ENCODE results near the gene SMCO4. TPM values are rescaled to one million over a fixed set of nuclear protein-coding genes. Genes with fewer than 3 reads are reported as not detected.

SMCO4 gene
- total RNA-seq, 3 donors from 2014 or later (not counting 1 experiment from before 2014, with no cell fraction given), result 2.7 to 4.6 (median 3.6) TPM

DNA sequence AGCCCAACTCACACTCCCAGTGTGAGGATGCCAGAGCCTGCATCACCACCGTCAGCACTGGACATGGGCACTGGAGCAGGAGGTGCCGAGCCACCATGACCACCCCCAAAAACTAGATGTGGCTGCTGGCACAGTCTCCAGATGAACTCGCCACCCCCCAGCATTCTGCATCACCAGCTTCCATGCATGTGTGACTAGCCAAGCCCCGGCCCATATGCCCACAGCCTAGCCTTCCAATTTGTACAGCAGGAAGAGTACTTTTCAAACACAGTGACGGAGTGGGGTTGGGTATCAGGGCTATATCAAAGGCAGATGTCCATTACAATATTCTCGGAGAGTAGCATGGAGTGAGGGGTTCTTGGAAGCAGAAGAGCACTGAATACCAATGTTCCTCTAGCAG, 62.9 kb downstream of the SMCO4 start:
- DNase-seq, result no peak
- WGBS (ENCODE audit: insufficient coverage), result 98% methylated on average over 6 of the region's 6 CpGs
- Mint-ChIP-seq H3K9me3 (no peaks in the 10 kb centered on the region), H3K4me1 (no peaks in the 10 kb centered on the region), H3K27me3 (ENCODE audit: low read depth in 2 of 2) (no peaks in the 10 kb centered on the region), H3K27ac (no peak overlapping the region), H3K4me3 (no peak overlapping the region), H3K36me3 (no peaks in the 10 kb centered on the region)
- Histone ChIP-seq H3K27ac (ENCODE audit: low read length) (no peak overlapping the region), H3K9me3 (ENCODE audit: control insufficient read depth, insufficient read depth, low read length) (no peaks in the 10 kb centered on the region), H3K4me1 (ENCODE audit: control insufficient read depth, insufficient read depth, low read length) (no peaks in the 10 kb centered on the region), H3K4me3 (ENCODE audit: low read length) (no peak overlapping the region), H3K36me3 (ENCODE audit: control insufficient read depth, insufficient read depth, low read length) (no peaks in the 10 kb centered on the region), H3K27me3 (ENCODE audit: control insufficient read depth, insufficient read depth, low read length) (no peaks in the 10 kb centered on the region)
- no peak for ATAC-seq
- intact Hi-C loops (cut with micrococcal nuclease), result no loop called here
- TF ChIP-seq, protein P1, sequence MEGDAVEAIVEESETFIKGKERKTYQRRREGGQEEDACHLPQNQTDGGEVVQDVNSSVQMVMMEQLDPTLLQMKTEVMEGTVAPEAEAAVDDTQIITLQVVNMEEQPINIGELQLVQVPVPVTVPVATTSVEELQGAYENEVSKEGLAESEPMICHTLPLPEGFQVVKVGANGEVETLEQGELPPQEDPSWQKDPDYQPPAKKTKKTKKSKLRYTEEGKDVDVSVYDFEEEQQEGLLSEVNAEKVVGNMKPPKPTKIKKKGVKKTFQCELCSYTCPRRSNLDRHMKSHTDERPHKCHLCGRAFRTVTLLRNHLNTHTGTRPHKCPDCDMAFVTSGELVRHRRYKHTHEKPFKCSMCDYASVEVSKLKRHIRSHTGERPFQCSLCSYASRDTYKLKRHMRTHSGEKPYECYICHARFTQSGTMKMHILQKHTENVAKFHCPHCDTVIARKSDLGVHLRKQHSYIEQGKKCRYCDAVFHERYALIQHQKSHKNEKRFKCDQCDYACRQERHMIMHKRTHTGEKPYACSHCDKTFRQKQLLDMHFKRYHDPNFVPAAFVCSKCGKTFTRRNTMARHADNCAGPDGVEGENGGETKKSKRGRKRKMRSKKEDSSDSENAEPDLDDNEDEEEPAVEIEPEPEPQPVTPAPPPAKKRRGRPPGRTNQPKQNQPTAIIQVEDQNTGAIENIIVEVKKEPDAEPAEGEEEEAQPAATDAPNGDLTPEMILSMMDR (IDR thresholded peaks at IDR 0.05), result no peak

DNA sequence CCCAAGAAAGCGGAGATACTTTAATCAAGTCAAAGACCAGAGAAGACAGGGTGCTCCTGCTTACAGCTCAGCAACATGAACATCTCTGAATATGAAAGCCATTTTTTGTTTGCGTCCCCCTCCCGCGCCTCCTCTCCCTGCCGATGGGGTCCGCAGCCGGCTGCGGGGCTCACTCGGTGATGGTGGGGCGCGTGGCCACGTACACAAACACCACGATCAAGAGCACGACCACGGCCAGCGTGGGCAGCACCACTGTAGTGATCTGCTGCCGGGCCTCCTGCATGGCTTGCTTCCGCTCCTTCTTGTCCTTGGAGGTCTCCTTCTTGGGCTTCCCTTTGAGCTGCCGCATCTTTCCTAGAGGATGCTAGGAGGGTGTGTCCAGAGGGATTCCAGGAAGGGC, 64.3 kb downstream of the SMCO4 start:
- H3K27me3 Mint-ChIP-seq (ENCODE audit: low read depth in 2 of 2), result no peaks in the 10 kb centered on the region
- no peak overlapping the region for H3K4me3 Mint-ChIP-seq
- TF ChIP-seq, protein P1 (IDR thresholded peaks at IDR 0.05), result no peak
- Histone ChIP-seq H3K27ac (ENCODE audit: low read length) (no peak overlapping the region), H3K4me1 (ENCODE audit: control insufficient read depth, insufficient read depth, low read length) (no peaks in the 10 kb centered on the region), H3K36me3 (ENCODE audit: control insufficient read depth, insufficient read depth, low read length) (no peaks in the 10 kb centered on the region), H3K27me3 (ENCODE audit: control insufficient read depth, insufficient read depth, low read length) (no peaks in the 10 kb centered on the region), H3K9me3 (ENCODE audit: control insufficient read depth, insufficient read depth, low read length) (no peaks in the 10 kb centered on the region), H3K4me3 (ENCODE audit: low read length) (no peak overlapping the region)
- H3K27ac Mint-ChIP-seq, result no peak overlapping the region
- H3K9me3 Mint-ChIP-seq, result no peaks in the 10 kb centered on the region
- WGBS (ENCODE audit: insufficient coverage), result 92% methylated on average over 19 of the region's 19 CpGs
- no peaks in the 10 kb centered on the region for H3K4me1 Mint-ChIP-seq
- no peaks in the 10 kb centered on the region for H3K36me3 Mint-ChIP-seq
- ATAC-seq, result no peak
- no peak for DNase-seq
- intact Hi-C loops (cut with micrococcal nuclease), result no loop called here

DNA sequence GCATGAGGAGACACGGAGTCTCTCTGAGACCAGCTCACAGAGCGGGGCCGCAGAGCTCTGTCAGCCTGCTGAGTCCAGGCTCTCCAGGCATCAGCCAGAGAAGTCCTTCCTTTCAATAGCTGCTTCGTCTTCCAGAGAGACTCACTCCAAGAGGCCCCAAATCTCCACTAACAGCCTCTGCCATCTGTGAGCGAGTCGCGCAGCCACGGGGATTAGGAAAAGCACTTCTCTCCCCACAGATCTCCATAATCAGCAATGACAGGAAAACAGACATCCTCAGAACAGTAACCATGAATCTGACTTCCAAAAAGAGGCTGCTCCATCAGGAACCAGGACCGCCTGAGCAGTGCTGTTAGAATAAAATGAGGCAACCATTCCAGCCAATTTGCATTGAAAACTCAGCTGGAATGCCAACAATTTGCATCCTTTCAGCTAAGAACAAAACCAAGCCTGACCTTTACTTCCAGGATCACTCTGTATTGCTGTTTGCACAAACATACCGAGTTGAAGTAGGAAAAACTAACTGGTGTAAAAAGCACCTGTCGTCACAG, 65.4 kb downstream of the SMCO4 start:
- Mint-ChIP-seq H3K36me3 (no peaks in the 10 kb centered on the region), H3K4me3 (no peak overlapping the region), H3K4me1 (no peaks in the 10 kb centered on the region), H3K27me3 (ENCODE audit: low read depth in 2 of 2) (no peaks in the 10 kb centered on the region), H3K27ac (no peak overlapping the region), H3K9me3 (no peaks in the 10 kb centered on the region)
- ATAC-seq (no peak), DNase-seq (no peak)
- 98% methylated on average over 11 of the region's 11 CpGs for WGBS (ENCODE audit: insufficient coverage)
- Histone ChIP-seq H3K4me1 (ENCODE audit: control insufficient read depth, insufficient read depth, low read length) (no peaks in the 10 kb centered on the region), H3K36me3 (ENCODE audit: control insufficient read depth, insufficient read depth, low read length) (no peaks in the 10 kb centered on the region), H3K27ac (ENCODE audit: low read length) (no peak overlapping the region), H3K9me3 (ENCODE audit: control insufficient read depth, insufficient read depth, low read length) (no peaks in the 10 kb centered on the region), H3K27me3 (ENCODE audit: control insufficient read depth, insufficient read depth, low read length) (no peaks in the 10 kb centered on the region), H3K4me3 (ENCODE audit: low read length) (no peak overlapping the region)
- intact Hi-C loops (cut with micrococcal nuclease), result no loop called here
- TF ChIP-seq, protein P1 (IDR thresholded peaks at IDR 0.05), result no peak

DNA sequence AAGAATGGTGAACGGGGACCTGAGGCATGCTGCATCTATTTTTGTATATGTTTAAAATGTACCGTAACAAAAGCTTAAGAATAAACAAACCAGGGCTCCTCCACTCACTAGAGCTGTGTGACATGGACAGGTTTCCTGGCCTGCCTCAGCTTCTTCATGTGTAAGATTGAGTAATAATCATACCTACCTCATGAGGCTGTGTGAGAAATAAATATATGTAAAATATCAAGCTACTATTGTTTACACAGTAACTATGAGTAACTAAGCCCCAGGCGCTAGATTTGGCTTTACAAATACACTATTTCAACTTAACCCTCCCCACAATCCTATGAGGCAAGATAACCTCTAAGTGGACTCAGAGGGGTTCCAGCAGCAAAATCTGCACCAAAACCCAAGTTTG, 66.4 kb downstream of the SMCO4 start:
- intact Hi-C loops (cut with micrococcal nuclease), result no loop called here
- DNase-seq (no peak), ATAC-seq (no peak)
- H3K4me3 Mint-ChIP-seq, result no peak overlapping the region
- H3K27ac ChIP-seq (ENCODE audit: low read length), result no peak overlapping the region
- H3K27me3 ChIP-seq (ENCODE audit: control insufficient read depth, insufficient read depth, low read length), result no peaks in the 10 kb centered on the region
- H3K9me3 ChIP-seq (ENCODE audit: control insufficient read depth, insufficient read depth, low read length), result no peaks in the 10 kb centered on the region
- H3K4me1 Mint-ChIP-seq, result no peaks in the 10 kb centered on the region
- H3K36me3 ChIP-seq (ENCODE audit: control insufficient read depth, insufficient read depth, low read length), result no peaks in the 10 kb centered on the region
- no peak overlapping the region for H3K27ac Mint-ChIP-seq
- no peaks in the 10 kb centered on the region for H3K9me3 Mint-ChIP-seq
- no peaks in the 10 kb centered on the region for H3K4me1 ChIP-seq (ENCODE audit: control insufficient read depth, insufficient read depth, low read length)
- no peak overlapping the region for H3K4me3 ChIP-seq (ENCODE audit: low read length)
- H3K27me3 Mint-ChIP-seq (ENCODE audit: low read depth in 2 of 2), result no peaks in the 10 kb centered on the region
- H3K36me3 Mint-ChIP-seq, result no peaks in the 10 kb centered on the region
- TF ChIP-seq, protein P1 (IDR thresholded peaks at IDR 0.05), result no peak
- 89% methylated on average over 3 of the region's 3 CpGs for WGBS (ENCODE audit: insufficient coverage)
